Activated CD4-positive, alpha-beta T cell treated with anti-CD3 and anti-CD28 coated beads for 48 hours (primary cell): ENCODE data around the gene THSD7A.
"Not testable (repeated sequence)": the region's sequence is repeated elsewhere in the genome, so short reads cannot be mapped to it uniquely, and the experiment has no call there.

Experiments used
- DNase-seq: peaks from one replicate; pipeline ENCODE4 v3.0.0-alpha.2; 2020

THSD7A gene

DNA sequence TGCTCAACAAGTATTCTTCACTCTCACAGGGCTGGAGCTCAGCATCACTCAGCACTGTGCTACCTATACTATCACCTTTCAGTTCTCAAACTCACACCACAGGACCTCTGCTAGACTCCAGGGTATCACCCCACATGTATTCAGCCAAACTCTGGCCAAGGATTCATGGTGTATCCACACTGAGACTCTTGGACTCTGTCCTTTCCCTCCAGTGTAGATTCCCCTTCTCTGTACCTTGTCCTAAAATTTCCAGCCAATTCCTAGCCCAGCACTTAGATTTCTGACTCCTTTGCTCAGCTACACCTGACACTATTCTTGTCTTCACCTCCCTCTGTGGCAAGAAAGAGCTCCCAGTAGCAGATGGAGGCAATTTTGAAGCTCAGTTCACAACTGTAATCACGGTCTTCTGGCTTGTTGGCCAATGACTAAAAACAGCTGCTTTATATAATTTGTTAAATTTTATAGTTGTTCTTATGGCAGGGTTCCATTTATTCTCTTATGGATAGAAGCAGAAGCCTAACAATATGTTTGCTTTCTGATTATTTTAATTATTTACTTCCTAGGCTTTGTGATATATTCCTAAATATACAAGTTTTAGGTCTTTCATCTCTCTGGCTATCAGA lies 258.8 kb downstream of the THSD7A start:
- DNase-seq = no peak

DNA sequence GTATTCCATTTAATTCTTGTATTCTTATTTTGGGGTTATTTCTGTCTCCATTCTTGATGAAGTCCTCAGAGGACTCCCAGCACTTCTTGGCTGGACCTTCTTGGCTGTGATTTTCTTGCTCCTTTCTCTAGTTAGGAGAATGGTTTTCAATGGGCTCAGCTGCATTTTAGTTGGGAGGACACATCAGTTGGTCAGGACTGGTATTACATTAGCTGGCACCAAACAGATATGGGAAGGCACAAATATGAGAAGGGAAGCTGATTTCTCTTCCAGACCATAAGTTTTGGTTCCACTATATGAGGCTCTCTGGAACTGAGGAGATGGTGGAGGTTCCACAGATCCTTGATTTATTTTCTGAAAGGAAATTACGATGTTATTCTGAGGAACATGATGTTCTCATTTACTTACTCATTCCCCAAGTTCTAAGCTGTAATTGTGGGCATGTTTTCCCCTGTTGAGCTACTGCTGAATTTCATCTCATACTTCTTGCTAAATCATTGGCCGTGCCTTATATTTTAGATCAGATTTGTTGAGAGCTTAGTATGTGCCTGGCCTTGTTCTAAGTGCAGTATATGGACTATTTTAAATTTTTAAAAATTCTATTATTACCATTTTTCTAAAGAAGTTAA lies 261.0 kb downstream of the THSD7A start:
- no peak for DNase-seq

DNA sequence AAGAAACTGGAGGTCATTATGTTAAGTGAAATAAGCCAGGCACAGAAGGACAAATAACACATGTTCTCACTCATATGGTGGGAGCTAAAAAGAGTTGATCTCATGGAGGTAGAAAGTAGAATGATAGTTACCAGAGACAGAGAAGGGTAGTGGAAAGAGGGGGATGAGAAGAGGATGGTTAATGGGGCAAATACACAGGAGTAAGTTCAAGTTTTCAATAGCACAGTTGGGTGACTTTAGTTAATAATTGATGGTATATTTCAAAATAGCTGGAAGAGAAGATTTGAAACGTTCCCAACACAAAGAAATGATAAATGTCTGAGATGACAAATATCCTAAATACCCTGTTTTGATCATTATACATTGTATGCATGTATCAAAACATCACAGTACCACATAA lies 261.8 kb downstream of the THSD7A start:
- no peak for DNase-seq

DNA sequence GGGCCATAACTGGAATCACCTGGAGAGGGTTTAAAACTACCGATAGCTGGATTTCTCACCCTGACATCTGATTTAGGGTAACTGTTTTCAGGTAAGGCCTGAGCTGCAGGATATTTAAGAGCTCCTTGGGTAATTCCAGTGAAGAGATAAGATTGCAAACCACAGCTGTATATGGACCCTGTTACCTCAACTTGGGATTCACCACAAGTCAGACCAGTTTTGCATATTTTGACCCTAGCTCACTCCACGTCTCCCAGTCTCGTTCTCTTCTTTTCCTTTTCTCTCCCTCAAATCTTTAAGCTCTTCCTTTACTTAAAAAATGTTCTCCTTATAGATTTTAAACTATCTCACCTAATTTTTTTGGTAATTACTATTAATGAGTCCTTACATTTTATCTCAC lies 264.4 kb downstream of the THSD7A start:
- DNase-seq = no peak

DNA sequence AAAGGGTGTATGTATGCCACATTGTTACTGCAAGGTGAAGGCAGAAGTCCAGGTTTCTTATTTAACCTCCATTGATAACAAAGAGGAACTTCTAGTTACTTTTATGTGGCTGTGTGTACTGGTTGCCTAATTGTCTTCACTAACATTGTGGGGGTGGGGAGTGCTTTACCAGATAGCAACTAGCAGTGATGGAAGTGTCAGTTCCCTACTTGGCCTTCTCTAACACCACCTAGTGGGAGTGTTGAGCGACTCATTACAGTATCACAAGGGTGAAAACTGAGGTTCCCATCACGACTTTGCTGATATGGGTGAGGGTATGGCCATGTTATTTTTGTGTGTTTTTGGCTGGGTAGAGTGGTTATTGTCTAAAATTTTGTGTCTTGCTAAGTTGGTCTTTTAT lies 274.4 kb downstream of the THSD7A start:
- no peak for DNase-seq

DNA sequence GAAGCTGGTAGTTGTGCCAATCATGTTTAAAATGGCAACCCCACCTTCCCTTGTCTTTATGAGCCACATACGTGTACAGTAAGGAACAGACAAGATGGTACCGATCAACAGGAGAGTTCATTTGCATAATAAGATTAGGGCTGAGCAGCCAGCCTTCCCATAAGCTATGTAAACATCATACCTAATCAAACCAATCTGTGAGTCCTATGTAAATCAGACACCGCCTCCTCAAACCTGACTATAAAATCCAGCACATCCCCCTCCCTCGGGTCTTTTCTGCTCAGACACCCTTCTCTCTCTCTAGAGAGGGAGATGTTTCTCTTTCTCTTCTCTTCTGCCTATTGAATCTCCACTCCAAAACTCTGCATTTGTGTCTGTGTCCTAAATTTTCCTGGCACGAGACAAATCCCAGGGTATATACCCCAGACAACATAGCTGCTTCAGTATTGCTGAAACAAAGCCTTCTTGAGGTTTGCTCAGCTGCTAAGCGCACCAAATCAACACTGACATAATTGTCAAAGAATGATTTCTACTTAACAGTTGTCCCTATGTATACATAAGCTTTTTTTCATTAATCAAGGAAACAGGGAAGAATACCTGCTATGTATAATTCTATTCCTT lies 279.2 kb downstream of the THSD7A start:
- DNase-seq = no peak

DNA sequence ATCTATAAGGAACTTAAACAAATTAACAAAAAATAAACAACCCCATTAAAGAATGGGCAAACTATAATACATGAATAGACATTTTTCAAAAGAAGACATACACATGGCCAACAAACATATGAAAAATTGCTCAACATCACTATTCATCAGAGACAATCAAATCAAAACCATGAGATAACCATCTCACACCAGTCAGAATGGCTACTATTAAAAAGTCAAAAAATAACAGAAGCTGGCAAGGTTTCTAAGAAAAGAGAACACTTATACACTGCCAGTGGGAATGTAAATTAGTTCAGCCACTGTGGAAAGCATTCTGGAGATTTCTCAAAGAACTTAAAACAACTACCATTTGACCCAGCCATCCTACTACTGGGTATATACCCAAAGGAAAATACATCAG lies 280.5 kb downstream of the THSD7A start:
- DNase-seq = no peak

DNA sequence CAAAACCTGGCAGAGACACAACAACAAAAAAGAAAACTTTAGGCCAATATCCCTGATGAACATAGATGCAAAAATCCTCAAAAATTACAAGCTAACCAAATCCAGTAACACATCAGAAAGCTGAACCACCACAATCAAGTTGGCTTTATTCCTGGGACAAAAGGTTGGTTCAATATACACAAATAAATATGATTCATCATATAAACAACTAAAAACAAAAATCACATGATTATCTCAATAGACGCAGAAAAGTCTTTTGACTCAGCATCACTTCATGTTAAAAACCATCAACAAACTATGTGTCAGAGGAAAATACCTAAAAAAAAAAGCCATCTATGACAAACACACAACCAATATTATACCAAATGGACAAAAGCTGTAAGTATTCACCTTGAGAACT lies 283.5 kb downstream of the THSD7A start:
- DNase-seq = no peak

DNA sequence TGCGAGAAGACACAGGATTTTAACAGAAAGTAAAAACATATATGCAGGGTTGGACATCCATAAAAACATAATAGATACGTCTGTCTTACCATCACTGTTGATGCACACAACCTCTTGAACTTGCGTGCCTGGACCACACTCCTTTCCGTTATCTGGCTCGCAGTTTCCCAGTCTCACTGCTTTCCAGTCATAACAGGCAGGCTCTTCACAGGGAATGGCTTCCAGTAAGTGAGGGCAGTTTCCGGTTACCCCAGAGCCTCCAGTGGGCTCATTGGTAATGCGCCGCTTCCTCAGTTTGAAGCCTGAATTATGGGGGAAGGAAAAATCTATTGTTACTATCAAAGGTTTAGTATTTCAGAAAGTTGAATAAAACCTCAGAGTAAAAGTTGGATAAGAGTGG lies 290.7 kb downstream of the THSD7A start:
- no peak for DNase-seq

DNA sequence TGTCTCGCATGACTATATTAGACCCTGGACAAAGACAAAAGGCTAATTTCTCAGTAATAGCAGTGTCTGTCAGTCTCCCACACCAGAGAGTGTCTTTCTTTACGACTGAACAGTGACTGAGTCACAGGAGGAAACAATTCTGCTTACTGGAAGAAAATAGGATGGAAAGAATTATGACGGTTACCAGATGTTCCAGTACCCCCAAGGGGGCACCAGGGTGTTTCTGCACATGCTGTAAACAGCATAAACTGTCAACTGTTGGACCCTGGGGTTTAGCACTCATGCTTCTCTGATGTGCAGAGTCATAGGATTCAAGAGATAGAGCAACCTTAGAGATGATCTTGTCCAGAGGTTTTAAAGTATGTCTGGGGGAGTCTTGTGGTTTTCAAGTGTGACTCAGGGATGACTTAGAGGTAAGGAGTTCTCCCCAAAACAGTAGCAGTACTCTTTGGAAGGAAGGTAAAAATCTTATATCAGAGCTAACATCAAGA lies 291.7 kb downstream of the THSD7A start:
- no peak for DNase-seq

DNA sequence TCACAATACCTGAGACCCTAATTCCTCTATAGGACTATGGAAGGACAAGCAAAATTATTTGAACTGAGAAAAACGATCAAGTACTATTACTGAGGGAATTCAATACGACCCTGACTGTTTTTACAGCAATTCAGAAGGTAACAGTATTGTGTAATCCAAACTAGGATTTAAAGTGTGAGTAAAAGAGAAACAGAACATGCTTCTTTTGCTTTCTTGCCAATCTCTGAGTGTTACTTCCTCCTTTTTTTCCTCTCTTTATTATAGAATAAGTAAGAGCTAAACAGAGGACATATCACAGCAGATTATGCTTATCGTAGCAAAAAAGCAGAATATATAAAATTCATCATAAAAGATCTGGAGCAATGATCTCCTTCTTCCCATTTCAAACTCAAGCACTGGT lies 292.1 kb downstream of the THSD7A start:
- no peak for DNase-seq

DNA sequence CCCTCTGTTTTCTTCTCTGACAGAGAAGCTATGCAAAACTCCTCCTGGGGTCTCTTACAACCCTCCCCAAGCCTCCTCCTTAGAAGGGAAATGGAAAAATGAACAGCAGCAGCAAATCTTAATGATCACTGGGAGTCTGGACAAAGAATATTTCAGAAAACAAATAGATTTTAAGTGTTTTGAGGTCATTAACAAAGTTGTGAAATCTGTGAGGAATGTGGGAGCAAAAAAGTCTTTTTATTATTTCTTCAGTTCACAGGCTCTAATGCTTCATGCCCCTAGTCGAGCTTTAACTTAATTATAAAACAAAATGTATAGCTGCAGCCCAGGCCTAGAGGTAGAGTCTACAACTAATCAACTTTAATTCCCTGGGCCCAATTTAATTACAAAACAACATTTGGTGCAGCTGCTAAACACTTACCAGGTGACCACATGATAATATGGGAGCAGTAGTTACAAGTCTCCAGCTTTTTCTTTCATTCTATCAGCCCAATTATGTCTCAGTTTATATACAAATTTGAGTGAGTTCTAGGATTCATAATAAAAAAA lies 293.2 kb downstream of the THSD7A start:
- DNase-seq = no peak

DNA sequence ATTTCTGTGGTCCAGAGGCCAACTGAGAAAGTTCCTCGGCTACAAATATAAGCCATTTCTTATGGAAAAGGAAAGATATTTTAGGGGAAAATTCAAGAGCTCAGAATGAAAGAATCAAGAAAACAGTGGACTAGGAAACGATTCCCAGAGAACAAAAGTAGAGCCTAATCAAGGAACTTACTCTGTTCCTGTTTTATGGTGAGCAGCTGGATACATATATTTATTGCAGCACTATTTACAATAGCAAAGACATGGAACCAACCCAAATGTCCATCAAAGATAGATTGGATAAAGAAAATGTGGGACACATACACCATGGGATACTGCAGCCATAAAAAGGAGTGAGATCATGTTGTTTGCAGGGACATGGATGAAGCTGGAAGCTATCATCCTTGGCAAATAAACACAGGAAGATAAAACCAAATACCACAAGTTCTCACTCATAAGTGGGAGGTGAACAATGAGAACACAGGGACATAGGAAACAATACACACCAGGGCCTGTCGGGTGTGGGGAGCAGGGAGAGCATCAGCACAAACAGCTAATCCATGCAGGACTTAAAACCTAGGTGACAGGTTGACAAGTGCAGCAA lies 298.7 kb downstream of the THSD7A start:
- no peak for DNase-seq

DNA sequence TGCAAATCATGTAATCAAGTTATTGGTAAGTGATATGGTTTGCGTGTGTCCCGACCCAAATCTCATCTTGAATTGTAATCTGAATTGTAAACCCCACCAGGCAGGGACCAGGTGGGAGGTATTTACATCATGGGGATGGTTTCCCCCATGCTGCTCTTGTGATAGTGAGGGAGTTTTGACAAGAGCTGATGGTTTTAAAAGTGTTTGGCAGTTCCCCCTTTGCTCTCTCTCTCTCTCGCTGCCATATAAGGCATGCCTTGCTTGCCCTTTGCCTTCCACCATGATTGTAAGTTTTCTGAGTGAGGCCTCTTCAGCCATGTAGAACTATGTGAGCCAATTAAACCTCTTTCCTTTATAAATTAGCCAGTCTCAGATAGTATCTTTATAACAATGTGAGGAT lies 302.6 kb downstream of the THSD7A start:
- no peak for DNase-seq

DNA sequence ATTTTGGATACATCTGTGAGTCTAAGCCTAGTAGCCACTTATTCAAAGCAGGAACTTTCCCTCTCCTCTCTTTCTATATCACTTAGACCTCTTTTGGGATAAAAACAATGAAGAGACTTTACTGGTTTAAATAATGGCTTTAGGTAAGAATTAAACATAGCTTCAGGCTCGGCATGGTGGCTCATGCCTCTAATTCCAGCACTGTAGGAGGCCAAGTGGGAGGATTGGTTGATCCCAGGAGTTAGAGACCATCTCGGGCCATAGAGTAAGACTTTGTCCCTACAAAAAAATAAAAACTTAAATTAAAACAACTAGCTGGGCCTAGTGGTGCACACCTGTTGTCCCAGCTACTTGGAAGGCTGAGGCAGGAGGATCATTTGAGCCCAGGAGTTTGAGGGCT lies 304.3 kb downstream of the THSD7A start:
- no peak for DNase-seq

DNA sequence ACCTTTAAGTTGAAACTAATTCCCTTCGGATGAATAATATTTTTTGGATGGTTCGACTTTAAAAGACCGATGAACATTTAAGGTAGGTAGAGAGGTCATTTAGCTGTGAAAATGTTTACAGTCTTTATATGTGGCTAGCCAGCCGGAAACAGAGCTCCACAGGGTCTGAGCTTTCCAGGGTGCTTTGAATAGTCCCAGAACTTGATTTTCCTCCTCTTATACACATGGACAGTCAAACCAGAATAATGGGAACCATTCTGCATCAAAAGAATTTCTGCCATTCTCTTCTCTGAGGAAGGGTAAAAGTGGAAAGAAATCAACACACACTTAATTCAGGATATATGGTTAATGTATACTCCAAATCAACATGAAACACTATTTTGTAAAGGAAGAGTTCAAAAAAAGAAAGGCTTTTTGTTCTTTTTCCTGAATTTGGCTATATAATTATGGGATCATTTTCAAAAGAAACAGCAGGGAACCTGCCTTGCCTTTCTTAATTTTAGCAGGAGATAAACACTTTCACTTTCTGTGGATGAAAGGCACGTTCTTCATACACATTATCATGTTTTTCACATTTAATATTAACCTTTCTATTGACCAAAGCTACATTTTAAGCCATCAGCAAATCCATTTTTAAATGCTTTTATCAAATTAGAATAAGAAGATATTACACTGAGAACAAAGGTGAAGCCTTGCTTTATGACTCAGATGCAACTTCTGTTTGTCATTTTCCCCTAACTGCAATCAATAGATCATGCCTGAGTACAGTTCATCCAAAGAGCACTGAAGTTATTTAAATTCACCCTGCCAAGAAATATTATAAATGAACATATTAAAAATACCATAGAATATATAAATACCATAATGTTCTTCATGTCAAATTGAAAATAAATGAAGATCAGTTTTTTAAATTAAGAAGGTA lies 307.3 kb downstream of the THSD7A start:
- no peak for DNase-seq

DNA sequence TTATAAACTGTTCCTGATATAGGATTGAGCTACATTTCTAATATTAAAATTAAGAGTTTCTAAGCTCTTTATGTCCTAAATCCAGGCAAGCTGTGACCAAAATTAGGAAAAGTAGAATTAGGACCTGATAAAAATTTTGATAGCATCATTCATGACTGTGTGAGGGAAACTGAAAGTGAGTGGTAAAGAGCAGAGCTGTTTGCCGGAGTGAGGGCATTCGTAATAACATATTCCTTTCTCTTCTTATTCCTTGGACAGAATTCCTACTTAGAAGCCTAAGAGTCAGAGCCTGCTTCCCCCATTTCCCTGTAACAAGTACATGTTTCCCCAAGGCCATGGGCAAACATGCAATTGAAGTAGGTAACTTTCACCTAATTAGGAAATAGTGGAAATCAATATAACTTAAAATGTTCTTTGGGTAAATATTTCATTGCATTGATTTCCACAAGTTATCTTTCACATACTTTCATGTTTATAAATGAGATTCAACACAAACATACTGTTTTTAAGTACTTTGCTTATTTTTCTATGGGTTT lies 310.0 kb downstream of the THSD7A start:
- DNase-seq = not testable (repeated sequence)

DNA sequence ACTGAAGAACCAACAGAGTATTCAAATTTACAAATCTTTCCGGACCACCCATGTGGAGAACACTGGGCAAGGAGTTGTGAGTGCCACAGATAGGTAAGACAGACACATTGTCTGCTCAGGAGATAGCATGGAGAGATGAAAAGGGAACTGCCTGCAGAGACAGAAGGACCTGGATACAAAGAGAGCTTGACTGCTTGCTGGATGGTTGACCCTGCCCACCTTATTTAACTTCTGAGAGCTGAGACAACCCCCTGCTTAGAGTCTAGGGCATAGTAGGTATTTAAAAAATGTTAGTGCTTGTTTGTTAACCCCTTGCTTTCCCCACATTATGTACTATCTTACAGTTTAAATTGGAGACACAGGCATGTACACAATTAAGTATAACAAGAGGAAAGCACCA lies 314.1 kb downstream of the THSD7A start:
- no peak for DNase-seq

DNA sequence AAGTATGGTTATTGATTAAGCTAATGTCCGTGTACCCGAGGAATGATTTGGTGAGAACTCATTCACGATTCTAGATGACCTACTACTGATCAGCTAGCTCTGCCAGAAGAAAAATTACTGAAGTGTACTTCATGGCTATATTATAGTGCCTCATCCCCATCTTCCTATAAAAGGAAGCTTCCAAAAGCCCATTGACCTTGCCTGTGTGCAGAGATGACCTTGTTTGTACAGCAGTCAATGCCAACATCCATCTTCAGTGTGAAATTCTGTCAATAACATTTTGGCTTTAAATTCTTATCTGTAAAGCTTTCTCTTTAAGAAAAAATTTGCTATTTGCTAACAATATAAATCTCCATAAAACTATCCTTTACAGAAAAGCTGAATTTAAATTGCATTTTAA lies 315.7 kb downstream of the THSD7A start:
- DNase-seq = no peak

DNA sequence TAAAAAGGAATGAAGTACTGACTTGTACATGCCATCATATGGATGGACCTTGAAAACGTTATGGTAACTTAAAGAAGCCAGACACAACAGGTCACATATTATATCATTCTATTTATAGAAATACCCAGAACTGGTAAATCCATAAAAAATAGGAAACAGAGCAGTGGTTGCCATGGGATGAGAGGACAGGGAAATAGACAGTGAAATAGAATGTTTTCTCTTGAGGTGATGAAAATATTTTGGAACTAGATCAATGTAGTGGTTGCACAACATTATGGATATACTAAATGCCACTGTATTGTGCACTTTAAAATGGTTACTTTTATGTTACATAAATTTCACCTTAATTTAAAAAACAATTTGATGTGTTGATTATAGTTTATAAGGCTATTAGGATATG lies 318.5 kb downstream of the THSD7A start:
- DNase-seq = no peak

DNA sequence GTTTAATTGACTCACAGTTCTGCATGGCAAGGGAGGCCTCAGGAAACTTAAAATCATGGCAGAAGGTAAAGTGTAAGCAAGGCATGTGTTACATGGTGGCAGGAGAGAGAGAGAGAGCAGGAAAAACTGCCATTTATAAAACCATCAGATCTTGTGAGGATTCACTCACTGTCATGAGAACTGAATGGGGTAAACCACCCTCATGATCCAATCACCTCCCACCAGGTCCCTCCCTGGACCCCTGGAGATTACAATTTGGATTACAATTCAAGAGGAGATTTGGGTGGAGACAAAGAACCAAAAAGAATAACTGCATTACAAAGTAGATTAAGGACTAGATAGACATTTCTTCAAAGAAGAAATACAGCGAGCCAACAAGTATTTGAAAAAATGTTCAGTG lies 324.1 kb downstream of the THSD7A start:
- no peak for DNase-seq

DNA sequence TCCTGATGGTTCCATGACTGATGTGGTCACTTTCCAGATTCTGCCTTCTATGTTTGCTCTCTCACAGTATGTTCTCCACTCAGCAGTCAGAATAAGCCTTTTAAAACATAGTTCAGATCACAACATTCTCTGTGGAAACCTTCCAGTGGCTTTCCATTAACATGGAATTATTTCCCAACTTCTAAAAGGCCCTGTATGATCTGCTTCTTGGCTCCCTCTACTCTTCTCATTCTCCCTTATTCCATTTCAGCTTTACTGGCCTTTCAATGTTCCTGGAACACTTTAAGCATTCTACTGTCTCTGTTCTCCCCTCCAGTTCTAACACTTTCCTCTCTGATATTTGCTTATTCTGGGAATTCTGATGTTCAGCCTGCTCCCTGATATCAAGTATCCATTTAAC lies 325.6 kb downstream of the THSD7A start:
- no peak for DNase-seq
